Endometrial microvascular endothelial cells (primary cell): ENCODE measurements around the gene RBM19. TPM values are rescaled to one million over a fixed set of nuclear protein-coding genes. Genes with fewer than 3 reads are reported as not detected.

Experiments used
- in situ Hi-C: cut with HindIII; loops from 2 replicates; pipeline ENCODE4 v1.10.0; 2017; ENCODE audit warnings: low sequenced_read_pairs, low pct_unique_long_range_greater_than_20kb; ENCODE audit errors: inconsistent ontology term
- total RNA-seq: library from RNA; depleted of rRNA; stranded (reverse); fragments of >200 nt; gene quantifications from one replicate; pipeline ENCODE4 v1.2.3, GENCODE V29; 2015; ENCODE audit errors: inconsistent ontology term

Gene RBM19
- total RNA-seq, 1 donor from 2014 or later, result 30.6 TPM

DNA sequence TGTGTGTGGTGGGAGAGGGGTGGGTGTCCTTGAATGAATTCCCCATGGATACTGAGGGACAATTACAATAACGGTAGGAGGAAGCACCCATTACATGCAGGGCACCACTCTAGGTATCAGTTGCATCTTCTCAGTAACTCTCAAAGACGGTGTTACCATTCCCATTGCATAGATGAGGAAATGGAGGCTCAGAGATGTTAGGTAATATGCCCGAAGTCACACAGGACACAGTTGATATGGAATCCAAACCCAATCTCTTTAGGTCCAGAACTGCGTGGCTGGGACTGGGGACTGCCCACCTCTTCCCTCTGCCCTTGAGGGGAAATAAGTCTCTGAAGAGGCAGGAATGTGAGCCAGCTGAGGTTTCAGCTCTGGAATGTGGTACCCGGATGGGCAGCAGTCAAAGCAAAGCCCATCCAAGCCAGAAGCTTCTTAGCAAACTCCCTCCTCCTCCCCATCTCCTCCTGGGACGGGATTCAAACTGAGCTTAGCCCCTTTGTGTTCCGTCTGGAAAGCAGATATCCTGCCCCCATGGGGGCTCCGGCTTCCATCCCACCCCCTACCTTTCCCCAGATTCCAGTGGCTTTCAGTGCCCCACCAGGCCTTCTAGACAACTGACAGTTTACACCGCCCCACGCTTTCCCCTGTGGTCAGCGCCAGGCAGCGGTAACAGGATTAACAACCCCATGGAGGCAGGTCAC, 187.5 kb downstream of the RBM19 start:
- in situ Hi-C loops, result no loop called here

DNA sequence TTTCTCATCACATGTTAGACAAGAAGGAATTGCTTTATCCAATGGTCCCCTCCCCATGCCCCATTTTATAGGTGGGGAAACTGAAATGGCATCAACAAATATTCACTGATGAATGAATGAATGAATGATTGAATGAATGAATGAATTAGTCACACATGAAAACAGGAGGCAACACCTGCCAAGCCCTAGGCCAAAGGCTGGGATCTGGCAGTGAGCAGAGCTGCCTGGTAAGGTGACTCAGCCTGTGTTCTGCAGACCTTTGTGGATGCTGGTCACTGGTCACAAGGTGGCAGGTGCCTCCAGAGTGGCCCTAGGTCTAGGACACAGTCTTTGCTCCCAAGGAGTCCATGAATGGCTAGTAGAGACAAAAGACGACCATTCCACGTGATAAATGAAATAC, 188.4 kb downstream of the RBM19 start:
- in situ Hi-C loops, result no loop called here

DNA sequence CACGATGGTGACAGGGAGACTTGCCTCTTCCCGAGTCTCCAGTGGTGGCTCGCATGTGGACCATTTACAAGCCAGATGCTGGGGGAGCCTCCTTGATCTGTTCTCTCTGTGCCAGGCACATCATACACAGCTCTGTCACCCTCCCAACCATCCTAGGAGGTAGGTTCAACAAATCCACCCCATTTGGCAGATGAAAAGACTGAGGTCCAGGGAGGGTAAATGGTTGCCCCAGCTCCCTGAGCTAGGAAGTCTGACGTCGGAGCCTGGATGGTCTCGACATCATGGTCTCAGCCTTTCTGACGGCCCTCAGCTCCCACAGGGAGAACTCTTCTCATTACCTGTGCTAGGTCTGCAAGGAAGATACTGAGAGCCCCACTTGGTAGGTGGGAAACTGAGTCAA, 189.6 kb downstream of the RBM19 start:
- in situ Hi-C loops, result no loop called here

DNA sequence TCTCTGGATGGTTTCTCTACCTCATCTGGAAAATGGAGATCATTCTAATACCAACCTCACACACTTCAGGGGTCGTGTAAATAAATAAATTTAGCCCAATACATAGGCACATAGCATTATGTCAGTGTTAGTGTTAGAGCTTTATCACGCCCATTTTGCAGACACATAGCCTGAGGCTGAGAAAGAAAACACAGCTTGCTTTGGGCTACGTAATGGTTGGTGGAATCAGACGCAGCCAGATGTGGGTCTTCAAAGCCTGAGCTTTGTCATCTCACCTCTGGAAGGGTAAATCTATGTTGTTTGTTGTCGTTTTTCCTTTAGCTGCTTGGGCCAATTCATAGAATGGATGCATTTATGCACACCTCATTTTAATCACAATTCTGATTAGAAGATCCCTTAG, 191.6 kb downstream of the RBM19 start:
- in situ Hi-C loops, result no loop called here

DNA sequence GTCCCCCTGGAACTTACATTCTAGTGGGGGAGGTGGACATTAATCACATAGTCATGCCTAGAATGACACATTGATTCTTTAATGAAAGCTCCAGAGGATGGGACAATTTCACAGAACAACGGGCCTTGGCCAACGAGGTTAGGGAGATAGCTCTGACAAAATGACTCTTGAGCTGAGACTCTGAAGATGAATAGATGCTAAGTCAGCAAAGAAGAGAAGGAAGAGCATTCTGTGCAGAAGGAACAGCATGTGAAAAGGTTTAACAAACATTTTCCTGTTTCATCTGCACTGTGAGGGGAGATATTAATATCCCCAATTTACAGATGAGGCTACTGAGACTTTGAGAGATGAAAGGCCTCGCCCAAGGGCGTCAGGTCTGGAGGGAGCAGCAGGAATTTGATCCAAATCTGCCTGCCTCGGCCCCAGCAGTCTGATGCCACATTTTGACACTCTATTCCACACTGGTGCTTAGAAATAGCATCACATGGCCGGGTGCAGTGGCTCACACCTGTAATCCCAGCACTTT, 193.6 kb downstream of the RBM19 start:
- in situ Hi-C loops, result no loop called here

DNA sequence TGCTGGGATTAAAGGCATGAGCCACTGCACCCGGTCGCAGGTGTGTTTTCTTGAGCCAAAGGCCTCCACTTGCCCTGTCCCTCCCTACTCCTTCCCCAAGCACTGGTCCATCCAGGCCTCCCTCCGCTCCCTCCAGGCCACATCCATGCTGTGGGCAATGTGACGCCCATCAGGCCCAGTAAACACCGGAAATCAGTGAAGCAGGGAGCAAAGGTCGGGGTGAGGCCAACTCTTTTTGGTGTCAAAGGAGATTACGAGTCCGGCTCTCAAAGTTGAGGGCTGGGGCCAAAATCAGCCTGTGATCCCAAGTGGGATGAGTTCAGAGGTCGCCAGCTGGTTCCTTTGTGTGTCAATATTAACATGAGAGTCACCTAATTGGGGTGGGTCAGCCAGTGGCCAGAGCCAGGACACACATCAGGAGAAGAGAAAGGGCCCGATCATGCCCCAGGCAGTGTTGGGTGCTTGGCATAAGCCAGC, 195.7 kb downstream of the RBM19 start:
- in situ Hi-C loops, result no loop called here

DNA sequence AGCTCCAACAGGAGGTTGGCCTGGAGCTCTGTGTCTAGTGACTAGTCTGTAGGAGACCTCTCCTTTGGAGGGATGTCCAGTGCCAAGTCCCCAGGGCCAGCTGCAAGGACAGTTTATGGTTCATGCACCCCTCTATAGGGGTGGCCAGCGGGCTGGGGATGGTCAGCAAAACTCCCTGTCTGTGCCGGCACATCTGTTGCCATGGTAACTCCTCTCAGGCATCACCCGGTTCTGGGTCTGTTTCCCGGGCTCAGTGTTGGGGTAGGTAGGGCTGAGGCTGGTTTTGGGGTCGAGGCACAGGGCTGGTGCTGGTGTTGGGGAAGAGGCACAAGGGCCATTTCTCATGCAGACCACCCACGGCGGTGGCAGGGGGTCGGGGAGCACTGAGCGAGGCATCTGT, 196.8 kb downstream of the RBM19 start:
- in situ Hi-C loops, result no loop called here

DNA sequence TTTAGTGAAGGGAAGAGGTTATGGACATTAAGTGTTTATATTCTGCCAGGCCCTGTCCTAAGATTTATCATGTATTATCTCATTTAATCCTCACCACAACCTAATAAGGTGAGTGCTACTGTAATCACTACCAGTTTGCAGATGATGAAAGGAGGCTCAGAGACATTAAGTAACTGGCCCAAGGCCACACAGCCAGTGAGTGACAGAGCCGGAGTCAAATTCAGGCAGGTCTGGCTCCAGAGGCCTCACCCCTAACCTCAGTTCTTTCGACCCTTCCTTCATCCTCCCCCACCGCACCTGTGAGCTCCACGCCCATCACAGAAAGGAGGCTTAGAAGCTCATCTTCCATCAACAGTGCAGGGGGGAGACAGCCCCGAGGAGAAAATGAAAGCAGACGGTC, 197.3 kb downstream of the RBM19 start:
- in situ Hi-C loops, result no loop called here

DNA sequence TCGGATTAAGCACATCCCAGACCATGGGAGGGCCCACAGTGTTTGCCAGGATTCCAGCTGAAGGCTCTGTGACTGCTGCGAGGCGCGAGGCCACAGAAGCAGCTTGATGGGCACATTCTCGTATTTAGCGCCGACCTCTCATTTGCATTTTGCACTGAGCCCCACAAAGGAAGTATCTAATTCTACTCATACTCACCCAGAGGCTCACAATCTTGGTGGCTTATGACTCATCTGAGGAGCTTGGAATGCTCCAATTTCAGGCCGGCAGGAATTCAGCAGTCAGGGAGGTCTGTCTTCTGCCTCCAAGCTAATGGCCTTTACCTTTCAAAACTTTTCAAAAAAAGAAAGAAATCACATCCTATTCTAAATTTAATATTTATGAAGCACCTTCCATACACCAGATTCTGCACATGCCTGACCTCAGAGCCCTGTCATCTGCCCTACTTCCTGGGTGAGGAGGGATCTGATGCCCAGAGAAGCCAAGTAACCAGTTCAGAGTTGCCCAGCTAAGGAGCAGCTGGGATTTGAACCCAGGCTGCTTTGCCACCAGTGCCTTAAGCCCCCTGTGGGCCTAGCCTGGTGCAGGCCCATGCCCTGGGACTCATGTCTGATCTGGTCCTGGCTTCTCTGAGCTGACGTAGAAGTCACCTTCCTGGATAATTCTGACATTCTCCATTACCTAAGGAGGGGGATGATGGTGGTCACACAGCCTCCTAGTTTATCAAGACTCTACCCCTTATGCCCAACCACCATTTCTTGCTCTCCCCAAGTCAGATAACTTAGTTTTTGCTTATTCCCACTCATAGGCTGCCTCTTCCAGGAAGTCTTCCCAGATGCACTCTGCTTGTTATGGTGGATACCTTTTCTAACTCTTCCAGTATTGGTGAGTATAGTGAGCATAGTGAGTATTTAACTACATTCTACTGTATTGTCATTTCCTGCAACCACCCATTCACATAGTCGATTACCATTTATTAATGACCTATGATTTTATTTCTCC, 198.9 kb downstream of the RBM19 start:
- in situ Hi-C loops, result no loop called here
